ENCODE measurements around the gene VPS35. TPM values are rescaled to one million over a fixed set of nuclear protein-coding genes. Genes with fewer than 3 reads are reported as not detected.

Gene VPS35
- total and polyA plus RNA-seq, 2 of the 13 experiments (the other 11 are each of a cell fraction or from before 2014, with no cell fraction given) = 30.7 to 136 TPM

DNA sequence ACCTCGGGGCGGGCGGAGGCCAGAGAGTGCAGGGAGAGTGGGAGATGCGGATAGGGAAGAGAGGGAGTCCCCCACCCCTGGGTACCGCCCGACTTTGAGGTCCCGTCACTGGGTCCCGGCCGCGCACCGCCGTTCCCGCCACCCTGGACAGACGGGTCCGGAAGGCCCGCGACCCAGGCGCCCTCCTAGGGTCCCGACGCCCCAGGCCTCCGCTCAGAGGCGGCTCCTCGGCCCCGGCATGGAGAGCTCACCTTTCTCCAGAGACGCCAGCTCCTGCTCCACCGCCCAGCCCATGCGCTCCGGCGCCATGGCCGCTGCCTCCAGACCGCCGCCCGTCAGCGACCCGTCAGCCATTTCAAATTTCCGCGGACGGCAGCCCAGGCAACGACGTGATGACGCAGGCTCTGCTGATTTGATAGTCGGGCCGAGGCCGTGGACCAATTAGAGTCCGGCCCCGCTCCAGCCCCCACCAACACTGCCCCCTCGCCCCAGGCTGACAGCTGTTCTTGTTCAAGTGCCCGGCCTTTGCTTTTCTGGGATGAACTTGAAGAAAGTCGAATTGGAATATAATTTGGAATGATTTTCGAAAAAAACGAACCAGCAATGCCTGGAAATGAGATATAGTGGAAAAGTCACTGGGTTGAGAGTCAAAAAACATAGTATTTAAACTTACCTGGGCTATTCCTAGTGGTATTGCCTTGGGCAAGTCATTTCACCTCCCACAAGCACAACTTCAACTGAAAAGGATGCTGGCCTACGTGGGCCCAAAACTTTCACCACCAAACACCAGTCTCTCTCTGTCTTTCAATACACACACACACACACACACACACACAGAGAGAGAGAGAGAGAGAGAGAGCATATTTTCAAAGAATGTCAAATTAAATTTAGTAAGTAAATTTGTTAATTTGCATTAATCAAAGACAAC lies 67.7 kb downstream of the VPS35 start, which contains the start of gene SHCBP1 (continued):
- TF ChIP-seq, protein P1, sequence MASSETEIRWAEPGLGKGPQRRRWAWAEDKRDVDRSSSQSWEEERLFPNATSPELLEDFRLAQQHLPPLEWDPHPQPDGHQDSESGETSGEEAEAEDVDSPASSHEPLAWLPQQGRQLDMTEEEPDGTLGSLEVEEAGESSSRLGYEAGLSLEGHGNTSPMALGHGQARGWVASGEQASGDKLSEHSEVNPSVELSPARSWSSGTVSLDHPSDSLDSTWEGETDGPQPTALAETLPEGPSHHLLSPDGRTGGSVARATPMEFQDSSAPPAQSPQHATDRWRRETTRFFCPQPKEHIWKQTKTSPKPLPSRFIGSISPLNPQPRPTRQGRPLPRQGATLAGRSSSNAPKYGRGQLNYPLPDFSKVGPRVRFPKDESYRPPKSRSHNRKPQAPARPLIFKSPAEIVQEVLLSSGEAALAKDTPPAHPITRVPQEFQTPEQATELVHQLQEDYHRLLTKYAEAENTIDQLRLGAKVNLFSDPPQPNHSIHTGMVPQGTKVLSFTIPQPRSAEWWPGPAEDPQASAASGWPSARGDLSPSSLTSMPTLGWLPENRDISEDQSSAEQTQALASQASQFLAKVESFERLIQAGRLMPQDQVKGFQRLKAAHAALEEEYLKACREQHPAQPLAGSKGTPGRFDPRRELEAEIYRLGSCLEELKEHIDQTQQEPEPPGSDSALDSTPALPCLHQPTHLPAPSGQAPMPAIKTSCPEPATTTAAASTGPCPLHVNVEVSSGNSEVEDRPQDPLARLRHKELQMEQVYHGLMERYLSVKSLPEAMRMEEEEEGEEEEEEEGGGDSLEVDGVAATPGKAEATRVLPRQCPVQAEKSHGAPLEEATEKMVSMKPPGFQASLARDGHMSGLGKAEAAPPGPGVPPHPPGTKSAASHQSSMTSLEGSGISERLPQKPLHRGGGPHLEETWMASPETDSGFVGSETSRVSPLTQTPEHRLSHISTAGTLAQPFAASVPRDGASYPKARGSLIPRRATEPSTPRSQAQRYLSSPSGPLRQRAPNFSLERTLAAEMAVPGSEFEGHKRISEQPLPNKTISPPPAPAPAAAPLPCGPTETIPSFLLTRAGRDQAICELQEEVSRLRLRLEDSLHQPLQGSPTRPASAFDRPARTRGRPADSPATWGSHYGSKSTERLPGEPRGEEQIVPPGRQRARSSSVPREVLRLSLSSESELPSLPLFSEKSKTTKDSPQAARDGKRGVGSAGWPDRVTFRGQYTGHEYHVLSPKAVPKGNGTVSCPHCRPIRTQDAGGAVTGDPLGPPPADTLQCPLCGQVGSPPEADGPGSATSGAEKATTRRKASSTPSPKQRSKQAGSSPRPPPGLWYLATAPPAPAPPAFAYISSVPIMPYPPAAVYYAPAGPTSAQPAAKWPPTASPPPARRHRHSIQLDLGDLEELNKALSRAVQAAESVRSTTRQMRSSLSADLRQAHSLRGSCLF (CRISPR knock-in tag; IDR thresholded peaks at IDR 0.05; ENCODE audit: borderline replicate concordance) = no peak
- TF ChIP-seq, protein P2, sequence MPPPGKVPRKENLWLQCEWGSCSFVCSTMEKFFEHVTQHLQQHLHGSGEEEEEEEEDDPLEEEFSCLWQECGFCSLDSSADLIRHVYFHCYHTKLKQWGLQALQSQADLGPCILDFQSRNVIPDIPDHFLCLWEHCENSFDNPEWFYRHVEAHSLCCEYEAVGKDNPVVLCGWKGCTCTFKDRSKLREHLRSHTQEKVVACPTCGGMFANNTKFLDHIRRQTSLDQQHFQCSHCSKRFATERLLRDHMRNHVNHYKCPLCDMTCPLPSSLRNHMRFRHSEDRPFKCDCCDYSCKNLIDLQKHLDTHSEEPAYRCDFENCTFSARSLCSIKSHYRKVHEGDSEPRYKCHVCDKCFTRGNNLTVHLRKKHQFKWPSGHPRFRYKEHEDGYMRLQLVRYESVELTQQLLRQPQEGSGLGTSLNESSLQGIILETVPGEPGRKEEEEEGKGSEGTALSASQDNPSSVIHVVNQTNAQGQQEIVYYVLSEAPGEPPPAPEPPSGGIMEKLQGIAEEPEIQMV (CRISPR knock-in tag; IDR thresholded peaks at IDR 0.05; ENCODE audit: low read depth) = peak; percentile 78; the same call in 1 of the 2 replicates
- TF ChIP-seq ZNF839 (CRISPR knock-in tag; IDR thresholded peaks at IDR 0.05; ENCODE audit: borderline replicate concordance) = peak; percentile 57; the same call in 1 of the 2 replicates
- TF ChIP-seq PHF8 (CRISPR knock-in tag; IDR thresholded peaks at IDR 0.05) = peak; percentile 95
- TF ChIP-seq ZKSCAN8 (CRISPR knock-in tag; IDR thresholded peaks at IDR 0.05; ENCODE audit: borderline replicate concordance) = no peak; the same call in 1 of the 2 replicates
- TF ChIP-seq, protein P3, sequence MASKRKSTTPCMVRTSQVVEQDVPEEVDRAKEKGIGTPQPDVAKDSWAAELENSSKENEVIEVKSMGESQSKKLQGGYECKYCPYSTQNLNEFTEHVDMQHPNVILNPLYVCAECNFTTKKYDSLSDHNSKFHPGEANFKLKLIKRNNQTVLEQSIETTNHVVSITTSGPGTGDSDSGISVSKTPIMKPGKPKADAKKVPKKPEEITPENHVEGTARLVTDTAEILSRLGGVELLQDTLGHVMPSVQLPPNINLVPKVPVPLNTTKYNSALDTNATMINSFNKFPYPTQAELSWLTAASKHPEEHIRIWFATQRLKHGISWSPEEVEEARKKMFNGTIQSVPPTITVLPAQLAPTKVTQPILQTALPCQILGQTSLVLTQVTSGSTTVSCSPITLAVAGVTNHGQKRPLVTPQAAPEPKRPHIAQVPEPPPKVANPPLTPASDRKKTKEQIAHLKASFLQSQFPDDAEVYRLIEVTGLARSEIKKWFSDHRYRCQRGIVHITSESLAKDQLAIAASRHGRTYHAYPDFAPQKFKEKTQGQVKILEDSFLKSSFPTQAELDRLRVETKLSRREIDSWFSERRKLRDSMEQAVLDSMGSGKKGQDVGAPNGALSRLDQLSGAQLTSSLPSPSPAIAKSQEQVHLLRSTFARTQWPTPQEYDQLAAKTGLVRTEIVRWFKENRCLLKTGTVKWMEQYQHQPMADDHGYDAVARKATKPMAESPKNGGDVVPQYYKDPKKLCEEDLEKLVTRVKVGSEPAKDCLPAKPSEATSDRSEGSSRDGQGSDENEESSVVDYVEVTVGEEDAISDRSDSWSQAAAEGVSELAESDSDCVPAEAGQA (IDR thresholded peaks at IDR 0.05; ENCODE audit: low read depth) = no peak
- TF ChIP-seq, protein P3 (CRISPR knock-in tag; IDR thresholded peaks at IDR 0.05; ENCODE audit: borderline replicate concordance) = peak; percentile 92; the same call in 1 of the 2 replicates
- TF ChIP-seq ZNF572 (CRISPR knock-in tag; IDR thresholded peaks at IDR 0.05) = no peak
- TF ChIP-seq NFATC3 (CRISPR knock-in tag; IDR thresholded peaks at IDR 0.05) = no peak
- 0 out of 2 replicates have a peak, but pooled peaks have one; percentile 51 for TF ChIP-seq ZNF124 (CRISPR knock-in tag; IDR thresholded peaks at IDR 0.05)
- TF ChIP-seq, protein P4, sequence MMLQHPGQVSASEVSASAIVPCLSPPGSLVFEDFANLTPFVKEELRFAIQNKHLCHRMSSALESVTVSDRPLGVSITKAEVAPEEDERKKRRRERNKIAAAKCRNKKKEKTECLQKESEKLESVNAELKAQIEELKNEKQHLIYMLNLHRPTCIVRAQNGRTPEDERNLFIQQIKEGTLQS (CRISPR knock-in tag; IDR thresholded peaks at IDR 0.05) = peak; percentile 61; the same call in 1 of the 2 replicates
- TF ChIP-seq ZFP82 (CRISPR knock-in tag; IDR thresholded peaks at IDR 0.05; ENCODE audit: borderline replicate concordance) = peak; percentile 83; the same call in 1 of the 2 replicates
- no peak for TF ChIP-seq ESRRA (CRISPR knock-in tag; IDR thresholded peaks at IDR 0.05; ENCODE audit: low read depth)
